HG03135 (cell line): Measurements from ENCODE around the gene TFF1.

ENCODE experiments used
- ATAC-seq: cut with Tn5 transposase; IDR thresholded peaks from one replicate; pipeline ENCODE4 v1.9.1; 2021; ENCODE audit warnings: mild to moderate bottlenecking, moderate library complexity; ENCODE audit not compliant: unreplicated experiment

TFF1 gene

DNA sequence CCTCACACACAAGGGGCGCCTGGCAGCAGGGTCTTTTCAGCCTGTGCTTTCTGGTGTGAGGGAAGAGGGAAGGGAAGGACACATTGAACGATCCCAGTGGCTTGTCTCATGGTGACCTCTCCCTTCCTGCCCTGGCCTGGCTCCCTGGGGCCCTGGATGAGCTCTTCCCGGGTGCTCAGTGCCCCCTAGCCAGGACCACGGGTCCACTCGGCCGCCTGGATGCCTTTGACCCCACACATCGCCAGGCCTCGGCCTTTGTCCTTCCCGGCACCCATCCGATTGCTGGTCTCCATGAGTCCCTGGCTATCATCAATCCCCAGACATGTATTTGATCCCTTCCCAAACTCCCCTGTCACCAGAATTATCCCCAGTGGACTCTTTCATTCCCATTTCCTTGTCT, 45.1 kb downstream of the TFF1 start:
- ATAC-seq, result no peak

GRCh38 chr21:42320791-42321190, 45.5 kb downstream of the TFF1 start:
- no peak for ATAC-seq

DNA sequence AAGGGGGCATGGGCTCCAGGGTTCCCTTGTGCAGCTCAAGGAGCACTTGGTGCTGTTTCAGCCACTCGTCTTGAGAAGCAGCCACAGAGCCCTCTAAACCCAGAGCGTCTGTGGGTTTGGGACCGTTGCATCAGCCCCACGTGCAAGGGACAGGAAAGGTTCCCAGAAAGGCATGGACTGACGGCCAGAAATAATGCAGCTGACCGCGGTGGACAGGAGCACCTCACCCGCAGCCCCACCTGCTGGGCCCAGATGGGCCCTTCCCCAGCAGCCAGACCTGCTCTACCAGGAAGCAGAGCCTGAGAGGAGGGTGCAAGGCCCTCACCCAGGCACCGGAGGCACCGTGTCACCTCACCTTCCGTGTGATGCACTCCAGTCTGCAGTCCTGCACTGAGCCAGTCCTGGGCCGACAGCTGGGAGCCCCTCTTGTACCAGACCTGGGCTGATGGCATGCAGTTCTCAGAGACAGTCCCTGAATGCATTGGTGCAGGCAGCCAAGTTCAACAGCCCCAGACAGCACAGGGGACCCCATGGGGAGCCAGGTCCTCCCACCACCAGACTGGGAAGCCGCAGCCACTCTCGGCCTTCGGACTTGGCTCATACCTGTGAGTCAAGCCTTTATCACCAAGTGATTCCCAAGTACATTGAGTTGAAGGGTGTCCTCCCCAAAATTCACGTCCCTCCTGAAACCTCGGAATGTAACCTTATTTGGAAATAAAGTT, 46.3 kb downstream of the TFF1 start:
- no peak for ATAC-seq

GRCh38 chr21:42319376-42319775, 47.0 kb downstream of the TFF1 start:
- ATAC-seq, result no peak

DNA sequence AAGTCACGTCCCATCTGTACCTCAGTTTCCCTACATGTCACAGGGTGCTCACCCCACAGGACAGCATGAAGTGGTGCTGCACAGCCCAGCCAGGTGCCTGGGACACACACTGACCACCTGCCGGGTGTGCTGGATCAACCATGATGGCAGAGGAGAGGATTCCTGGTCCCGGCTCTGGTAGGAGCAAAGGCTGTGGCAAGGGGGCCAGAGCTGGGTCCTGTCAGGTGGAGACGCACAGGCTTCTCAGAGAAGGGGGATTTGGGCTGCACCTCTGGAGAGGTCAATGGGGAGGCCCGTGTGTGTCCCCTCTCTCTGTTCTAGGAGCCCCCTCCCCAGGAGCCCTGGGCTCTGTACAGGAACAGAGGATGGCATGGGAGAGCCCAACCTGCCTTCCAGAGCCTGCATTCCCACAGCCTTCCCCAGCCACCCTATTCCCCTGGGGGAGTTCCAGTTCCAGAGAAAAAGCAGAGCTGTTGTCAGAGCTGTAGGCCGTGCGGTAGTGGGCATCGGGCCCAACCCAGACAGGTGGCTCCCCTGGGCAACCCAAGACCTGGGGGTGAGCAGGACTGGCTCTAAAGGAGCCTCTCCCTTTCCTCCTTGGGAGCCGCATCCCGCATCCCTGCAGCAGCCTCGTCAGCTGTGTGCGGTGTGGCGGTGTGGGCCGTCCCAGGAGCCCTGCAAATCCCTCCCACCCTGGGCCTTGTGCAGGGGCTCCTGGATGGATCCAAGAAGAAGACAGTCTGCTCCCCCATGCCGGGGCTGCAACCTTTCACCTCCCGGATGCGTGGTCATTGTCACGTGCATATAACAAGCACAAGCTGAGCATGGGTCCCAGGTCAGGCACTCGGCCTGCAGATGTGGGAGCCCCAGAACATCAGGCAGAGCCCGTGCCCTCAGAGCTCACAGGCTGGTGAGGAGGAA, 48.2 kb downstream of the TFF1 start:
- ATAC-seq, result no peak

- no peak for ATAC-seq
Measured at GRCh38 chr21:42317341-42317741, 49.0 kb downstream of the TFF1 start.

- ATAC-seq, result no peak
Measured at GRCh38 chr21:42316891-42317290, 49.4 kb downstream of the TFF1 start.

- ATAC-seq, result no peak
Measured at GRCh38 chr21:42315296-42315891, 50.9 kb downstream of the TFF1 start, which contains the start of gene TFF3. TSS of gene TFF3 (minus strand) at chr21:42315409. CDS start at chr21:42315374, 35 bp downstream.

DNA sequence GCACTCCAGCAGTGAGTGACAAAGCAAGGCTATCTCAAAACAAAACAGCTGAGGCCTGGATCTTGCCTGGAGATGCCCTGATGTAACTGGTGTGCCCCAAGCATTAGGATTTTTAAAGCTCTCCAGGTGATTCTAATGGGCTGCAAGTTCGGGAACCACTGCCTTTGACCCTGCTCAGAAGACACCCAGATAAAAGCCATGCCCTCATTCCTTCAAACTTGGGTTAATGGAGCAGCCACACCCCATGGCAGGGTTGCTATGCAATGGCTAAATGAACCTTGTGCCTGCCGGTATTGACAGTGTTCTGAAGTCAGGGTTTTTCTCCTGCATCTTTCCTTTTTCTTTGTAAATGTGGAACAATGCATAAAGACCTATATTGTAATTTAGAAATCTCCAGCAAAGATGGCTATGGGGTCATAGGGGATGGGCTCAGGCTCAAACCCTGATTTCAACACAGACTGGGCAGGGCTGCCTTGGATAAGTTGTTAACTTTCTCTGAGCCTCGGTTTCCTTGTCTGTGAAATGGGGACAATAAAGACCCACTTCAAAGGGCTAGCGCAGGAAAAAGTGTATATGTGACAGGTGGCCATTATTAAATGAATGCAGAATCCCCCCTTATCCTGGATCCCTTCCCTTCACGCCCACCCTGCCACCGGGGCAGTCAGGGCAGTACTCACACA, 51.6 kb downstream of the TFF1 start:
- ATAC-seq, result no peak

GRCh38 chr21:42313501-42313969, 52.8 kb downstream of the TFF1 start:
- no peak for ATAC-seq

DNA sequence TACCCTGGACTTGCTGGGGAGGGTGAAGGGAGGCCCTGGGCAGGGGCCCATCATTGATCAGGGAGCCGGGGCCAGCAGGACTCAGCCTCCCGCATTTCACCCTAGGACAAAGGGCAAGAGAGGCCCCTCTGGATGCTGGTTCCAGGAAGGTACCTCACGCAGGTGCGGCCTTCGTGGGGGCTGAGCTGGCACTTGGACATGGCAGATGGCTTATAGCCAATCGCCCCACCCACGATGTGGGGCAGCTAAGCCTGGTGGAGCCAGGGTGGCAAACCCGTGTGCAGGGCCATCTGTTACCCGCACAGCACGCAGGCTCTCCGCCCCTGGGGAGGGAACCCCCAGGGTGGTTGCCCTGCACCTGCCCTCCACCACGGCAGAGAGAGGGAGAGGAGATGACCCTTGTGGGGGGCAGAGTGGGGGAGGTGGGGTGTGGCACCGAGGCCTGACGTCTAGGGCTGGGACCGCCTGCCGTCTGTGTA, 53.7 kb downstream of the TFF1 start:
- no peak for ATAC-seq
